GM18867 (cell line): ENCODE data around the gene RAD52.

ENCODE experiments used
- ATAC-seq: cut with Tn5 transposase; IDR thresholded peaks from one replicate; pipeline ENCODE4 v1.9.1; 2021; ENCODE audit warnings: mild to moderate bottlenecking, moderate library complexity; ENCODE audit not compliant: unreplicated experiment

Gene RAD52

DNA sequence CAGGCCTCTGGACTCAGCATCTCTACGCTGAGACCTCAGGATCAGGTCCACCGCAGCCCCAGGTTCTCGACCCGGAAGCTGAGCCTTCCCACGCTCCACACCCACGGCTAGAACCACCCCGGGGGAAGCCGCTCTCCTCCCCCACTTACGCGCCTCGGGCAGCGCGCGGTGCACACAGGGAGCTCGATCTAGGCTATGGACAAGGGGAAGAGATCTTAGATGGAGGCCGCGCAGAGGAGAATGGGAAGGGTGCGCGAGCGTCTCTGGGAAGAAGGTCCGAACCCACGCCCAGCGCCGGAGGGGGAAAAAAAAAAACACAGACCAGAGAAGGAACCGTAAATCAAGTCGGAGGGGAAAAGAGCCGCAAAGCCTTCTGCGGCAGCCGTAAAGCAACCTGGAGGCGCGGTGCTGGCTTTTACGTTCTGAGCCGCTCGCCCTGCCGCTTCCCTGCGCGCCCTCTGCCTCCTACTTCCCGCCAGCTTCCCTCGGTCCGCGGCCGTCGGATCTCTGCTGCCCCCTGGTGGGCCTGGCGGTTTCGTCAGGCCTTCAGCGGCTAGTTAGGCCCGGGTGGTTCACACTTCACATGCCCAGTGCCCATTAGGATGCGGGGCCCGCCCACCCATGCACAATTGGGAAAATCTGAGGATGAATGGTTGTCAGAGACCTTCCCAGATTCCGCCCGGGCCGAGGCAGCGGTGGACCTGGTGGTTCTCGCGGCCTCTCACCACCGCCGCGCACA lies at the start of gene RAD52:
RAD52 (minus strand) TSS at position 242 of the 739 bp plus-strand sequence. CDS start 16,636 bp downstream, outside the sequence.
- ATAC-seq, result peak; percentile 84

DNA sequence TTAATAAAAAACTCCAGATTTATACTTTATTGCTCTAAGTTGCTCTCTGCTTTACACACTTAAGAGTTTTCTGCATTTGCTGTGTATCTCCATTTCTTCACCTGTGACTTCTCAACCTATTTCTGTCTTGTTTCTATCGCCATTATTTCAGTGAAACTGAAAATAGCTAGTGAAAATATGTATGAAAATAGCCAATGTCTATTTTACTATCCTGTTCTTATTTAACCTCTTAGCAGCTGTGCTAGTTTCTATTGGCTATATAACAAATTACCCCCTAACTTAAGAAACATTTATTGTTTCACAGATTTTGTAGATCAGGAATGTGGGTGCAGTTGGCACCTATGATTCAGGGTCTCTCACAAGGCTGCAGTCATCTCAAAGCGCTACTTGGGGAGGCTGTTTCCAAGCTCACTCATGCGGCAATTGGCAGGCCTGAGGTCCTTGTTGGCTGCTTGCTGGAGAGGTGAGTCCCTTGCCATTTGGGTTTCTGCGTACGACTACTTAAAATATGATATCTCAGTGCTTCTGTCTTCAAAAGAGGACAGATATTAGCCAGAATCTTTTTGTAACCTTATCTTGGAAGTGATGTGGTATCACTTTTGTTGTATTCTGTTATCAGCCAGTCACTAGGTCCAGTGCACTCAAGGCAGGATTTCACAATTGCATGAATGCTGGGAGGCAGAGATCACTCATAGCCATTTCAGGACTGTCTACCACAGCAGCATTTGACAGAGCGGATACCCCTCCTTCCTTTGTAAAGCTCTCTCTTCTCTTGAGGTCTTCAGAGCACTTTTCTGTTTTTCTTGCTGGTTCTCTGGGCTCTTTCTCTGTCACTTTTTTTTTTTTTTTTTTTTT lies 48.8 kb upstream of the RAD52 start:
- ATAC-seq, result peak; percentile 81

DNA sequence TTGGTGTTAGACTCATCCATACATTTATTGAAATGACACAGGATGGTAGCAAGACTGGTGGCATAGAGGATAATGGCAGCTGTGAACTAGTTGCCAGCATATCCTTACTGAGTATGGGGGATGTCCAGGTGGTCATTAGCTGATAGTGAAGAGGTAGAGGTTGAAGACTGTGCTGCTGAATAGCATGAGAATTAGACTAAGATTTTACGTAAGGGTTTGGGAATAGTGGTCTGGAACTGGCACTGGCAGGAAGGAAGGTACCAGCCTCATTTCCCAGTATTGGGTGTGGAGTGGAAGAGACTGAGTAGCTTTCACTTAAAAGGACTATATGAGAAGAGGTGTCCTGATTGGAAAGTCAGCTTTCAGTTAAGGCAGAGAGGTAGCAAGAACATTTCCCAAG lies 48.0 kb upstream of the RAD52 start:
- ATAC-seq, result no peak

DNA sequence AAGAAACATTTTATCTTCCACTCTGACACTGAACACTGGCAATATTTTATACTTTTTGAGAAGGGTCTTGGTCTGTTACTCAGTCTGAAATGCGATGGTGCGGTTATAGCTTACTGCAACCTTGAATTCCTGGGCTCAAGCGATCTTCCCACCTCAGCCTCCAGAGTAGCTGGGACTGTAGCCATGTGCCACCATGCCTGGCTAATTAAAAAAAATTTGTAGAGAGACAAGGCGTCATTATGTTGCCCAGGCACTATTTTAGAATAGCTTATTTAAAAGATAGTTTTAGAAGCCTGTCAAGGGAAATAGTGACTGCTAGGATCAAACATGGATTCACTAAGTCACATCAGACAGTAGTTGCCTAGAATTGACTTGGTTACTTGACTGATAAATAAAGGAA lies 47.4 kb upstream of the RAD52 start:
- no peak for ATAC-seq

DNA sequence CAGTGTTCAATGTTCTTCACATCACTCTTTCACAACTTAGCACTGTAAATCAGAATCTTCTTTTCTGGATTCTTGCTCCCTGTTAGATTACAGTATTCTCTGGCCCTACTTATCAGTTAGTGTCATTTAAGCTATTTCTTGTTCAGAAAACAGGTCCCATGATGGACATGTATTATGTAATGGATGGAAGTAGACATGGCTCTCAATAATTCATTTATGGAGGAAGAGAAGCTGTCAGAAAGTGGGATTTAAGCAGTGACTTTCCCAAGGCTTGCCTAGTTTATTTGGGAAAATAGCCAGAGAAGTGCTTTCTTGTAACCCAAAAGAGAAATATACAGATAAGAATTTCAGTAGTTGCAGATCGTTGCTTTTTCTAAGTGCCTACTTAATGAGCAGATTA lies 43.2 kb upstream of the RAD52 start:
- ATAC-seq, result no peak

DNA sequence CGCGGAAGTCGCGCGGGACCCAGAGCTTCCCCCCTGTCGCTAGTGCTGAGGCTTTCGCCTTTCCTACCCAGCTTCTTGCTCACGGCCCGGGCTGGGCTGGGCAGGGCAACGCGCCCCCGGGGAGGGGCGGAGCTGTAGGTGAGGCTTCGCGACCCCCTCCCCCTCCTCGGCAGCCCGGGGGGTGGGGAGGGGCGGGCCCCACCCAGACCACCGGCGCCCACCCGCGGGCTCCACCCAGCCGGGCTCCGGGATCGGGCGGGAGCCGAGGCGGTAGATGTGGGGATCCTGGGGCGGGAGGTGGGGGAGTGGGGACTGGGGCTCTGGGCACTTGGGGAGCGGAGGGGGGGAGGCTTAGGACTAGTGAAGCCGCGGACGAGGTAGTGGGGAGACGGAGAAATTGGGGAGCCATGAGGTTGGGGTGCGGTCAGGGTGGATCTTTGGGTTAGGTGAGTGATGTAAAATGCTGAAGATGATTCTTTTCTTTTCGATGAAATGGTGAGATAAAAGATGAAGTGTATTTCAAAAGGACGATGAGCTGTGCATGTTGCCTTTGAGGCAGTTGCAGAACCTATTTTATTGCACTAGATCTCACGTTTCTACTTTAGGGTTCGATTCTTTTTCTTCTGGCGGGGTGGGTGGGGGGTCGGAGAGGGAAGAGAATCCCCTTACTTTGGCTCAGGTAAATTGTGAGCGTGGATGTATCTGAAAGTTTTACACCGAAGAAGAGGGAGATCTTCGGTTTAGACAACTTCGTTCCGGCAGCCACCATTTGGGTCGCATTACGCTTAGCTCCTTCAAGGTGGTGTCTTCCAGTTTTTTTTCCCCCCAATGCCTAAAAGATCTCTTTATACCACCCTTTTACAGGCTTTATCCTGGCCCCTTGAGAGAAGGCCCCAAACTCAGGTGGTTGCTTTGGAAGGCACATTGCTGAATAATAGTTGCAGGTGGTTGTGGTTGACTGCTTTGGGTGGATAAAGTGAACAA lies 42.1 kb upstream of the RAD52 start:
- ATAC-seq, result no peak

DNA sequence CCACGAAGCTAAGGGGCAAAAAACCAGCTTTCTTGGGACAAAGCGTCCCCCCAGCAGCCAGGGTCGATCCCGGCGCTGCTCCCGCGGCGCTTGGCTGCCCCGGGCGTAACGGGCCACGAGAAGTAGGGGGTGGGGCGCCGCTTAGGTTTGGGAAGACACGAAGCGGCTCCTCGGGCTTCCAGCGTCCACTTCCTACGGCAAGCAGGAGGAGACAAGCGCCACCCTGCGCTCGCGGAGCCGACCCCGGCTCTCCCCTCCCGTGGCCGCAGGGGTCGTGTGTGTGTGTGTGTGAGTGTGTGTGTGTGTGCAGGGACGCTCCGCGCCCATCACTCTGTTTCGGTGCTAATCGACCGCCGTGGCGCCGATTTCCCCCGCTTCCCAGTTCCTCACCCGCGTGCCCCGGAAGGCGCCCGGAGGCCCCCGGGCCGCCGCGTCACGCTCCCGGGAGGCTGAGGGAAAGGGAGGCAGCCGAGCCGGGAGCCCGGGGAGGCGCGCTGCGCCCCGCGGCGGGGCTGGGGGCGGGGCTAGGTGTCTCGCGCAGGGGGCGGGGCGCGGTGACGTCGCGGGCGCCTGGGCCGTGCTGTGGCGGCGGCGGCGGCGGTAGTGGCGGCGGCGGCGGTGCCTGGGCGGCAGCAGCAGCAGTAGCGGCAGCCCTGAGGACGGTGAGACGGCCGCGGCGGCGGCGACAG lies 41.3 kb upstream of the RAD52 start, which contains the start of gene ERC1:
ERC1 (plus strand) TSS at position 563 of the 689 bp plus-strand sequence. CDS start 36,681 bp downstream, outside the sequence.
- peak; percentile 86 for ATAC-seq

DNA sequence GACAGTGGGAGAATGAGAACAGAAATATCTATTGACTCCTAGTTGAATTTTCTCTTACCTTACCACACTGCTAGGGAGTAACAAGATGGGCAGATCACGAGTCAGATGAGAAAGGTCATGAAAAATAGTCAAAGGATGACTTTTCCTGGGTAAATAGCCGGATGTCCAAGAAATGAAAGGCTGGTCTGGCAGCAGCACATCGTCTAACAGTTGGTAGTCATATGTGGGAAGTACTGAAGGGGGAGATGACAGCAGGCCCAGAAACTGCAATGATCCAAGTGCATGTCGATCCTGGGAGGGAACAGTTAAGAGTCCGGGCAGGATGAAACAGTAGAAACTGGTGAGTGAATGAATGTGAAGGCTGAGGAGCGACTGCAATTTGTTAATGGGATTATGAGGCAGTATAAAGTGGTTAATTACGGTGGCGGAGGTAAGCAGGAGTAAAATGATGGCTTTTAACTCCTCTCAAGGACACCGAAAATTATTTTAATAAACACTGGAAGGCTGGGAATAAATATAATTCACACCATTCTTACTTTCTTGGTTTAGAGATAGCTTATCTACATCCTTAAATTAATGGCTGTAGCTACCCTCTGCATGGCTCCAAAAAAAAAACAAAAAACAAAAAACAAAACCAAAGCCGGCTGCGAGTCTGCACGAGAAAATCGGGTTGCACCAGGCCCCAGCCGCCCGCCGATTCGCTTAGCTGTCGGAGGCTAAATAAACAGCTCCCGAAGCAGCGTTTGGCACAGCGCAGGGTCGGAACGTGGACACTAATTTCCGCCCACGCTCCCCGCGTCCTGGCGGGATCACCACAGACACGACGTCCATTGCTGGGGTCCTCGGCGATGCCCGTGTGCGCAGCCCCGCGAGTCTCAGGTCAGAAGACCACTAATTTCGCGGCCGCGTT lies 40.5 kb upstream of the RAD52 start:
- ATAC-seq, result peak; percentile 11

DNA sequence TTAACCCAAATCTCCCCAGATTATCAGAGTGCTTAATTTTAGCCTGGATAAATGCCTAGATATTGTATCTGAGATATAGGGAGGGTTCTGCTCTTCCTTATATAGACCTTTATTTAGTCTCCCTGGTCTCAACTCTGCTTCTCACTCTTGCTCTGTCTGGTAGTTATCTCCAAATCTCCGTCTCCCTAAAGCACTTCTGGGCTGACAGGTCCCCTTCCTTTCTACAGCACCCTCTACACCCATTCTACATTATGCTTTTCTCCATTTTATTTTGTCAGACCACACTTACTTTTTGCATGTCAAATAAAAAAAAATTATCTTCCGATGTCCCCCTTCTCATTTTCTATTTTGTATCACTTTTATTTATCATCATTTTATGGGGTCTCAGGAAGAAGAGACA lies 39.6 kb upstream of the RAD52 start:
- no peak for ATAC-seq

DNA sequence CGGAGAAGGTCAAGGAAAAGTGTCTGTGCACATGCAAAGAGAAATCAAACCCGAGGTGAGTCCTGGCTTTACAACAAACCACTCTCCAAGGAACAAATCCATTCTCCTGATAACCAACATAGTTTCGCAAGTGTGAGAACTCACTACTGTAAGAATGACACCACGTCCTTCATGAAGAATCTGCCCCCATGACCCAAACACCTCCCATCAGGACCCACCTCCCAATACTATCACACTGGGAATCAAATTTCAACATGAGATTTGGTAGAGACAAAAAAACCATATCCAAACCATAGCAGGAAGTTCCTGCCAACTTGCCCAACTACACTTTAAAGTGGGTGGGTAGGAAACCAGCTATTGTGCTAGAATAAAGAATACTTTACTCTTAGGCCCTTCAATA lies 39.2 kb upstream of the RAD52 start:
- ATAC-seq, result no peak

DNA sequence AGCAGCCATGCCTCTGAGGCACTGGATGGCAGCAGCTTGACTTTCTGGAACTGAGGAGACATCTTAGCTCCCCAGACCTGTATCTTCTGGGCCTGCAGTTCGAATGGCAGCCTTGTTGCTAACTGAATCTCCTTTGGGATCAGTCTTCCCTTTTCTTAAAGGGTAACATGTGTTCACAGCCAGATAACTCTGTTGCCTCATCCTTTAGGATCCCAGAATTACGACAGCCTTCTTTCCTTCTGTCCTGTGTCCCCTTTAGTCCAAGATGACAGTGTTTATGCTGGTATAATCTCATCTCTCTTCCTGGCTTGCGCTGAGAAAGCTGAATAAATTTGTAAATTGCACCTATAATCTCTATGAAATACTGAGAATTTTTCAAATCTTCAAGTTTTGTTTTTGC lies 32.5 kb upstream of the RAD52 start:
- ATAC-seq, result no peak

DNA sequence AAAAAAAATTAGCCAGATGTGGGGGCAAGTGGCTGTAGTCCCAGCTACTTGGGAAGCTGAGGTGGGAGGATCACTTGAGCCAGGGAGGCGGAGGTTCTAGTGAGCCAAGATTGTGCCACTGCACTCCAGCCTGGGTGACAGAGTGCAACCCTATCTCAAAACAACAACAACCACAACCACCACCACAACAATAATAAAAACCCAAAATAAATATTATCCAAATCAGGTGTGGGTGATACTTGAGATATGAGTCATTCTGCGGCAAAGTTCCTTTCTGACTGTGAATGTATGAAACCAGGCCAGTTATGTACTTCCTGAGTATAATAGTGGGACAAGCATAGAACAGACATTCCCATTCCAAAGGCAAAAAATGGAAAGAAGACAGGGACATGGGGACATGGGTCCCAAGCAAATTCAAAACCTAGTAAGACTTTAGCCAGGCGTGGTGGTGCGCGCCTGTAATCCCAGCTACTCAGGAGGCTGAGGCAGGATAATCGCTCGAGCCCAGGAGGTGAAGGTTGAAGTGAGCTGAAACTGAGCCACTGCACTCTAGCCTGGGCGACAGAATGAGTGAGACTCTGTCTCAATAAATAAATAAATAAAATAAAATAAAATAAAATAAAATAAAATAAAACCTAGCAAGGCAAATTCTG lies 31.8 kb upstream of the RAD52 start:
- no peak for ATAC-seq

DNA sequence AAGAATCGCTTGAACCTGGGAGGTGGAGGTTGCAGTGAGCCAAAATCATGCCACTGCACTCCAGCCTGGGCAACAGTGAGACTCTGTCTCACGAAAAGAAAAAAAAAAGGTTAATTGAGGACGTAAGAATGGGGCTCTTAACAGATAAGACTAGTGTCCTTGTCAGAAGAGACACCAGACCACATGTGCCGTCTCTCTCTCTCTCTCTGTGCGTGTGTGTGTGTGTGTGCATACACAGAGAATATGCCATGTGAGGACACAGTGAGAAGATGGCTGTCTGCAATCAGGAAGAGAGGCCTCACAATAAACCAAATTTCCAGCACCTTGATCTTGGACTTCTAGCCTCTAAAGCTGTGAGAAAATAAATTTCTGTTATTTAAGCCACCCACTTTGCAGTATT lies 29.9 kb upstream of the RAD52 start:
- ATAC-seq, result no peak

DNA sequence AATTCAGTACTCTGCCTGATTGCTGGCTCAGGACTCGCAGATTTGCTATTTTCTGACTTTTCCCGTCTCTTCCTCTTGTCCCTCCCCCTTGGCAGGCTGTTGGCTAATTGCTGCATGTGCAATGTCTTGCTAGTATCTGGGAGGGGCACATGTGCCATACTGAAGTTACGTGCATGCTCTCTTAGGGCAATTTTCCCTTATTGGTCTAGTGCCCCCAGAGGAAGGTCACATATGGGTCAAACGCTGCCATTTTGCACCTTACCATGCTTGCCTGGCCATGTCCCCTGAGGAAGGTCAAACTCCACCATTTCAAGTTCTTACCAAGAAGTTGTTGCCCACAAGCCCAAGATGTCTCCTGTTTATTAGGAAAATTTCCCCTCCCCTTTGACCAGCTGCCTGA lies 27.7 kb upstream of the RAD52 start:
- no peak for ATAC-seq

DNA sequence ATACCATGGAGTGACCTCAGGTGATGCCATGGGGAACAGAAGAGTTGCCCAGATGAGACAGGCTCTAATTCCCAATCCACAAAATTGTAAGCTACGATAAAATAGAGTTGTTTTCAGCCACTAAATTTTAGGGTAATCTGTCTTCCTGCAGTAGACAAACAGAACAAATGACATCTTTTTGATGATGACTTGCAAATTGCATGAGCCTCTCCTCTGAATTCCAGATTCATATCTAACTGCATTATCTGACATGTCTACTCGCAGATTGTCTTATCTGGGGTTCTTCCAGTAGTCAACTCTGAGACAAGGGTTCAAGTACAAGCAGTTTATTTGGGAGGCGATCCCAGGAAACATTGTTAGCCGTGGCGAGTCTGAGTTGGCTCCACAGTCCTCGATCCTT lies 27.1 kb upstream of the RAD52 start:
- ATAC-seq, result no peak

DNA sequence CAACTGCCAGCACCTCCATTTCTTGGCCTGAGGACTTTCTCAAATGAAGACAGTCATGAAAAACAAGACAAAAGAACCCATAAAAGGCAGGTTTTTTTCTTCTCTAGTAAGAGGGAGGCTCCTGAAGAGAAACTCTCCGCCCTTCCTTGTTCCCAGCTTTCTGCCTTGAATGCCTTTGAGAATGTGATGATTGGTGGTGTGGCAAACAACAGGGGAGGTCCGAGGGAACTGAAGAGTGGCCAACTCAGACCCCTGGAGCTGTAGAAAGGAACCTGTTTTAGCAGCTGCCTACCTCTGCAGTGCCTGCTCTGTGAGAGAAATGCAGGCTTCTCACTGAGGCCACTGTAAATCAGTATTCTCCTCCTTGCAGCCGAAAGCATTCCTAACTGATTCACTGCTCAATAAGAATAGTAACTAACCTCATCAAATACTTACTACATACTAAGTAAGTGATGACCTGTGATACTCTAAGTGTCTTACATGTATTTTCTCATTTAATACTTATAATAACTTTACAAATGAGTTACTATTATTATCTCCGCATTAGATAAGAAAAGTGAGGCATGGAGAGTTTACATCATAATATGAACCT lies 24.9 kb upstream of the RAD52 start:
- ATAC-seq, result no peak

DNA sequence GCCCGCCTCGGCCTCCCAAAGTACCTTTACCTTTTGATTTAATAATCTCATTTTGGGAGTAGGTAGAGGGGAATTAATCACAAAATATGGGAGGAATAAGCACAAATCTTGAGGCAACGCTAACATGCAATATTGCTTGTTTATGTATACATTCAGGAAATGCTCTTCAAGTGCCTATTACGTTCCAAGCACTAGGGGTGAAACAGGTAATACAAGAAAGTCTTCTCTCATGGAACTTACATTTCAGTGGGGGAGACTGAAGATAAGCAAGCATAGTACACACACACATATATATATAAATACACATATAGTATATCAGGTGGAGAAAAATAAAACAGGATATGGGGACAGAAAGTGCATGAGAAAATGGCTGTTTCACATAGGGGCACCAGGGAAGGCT lies 22.5 kb upstream of the RAD52 start:
- ATAC-seq, result no peak

DNA sequence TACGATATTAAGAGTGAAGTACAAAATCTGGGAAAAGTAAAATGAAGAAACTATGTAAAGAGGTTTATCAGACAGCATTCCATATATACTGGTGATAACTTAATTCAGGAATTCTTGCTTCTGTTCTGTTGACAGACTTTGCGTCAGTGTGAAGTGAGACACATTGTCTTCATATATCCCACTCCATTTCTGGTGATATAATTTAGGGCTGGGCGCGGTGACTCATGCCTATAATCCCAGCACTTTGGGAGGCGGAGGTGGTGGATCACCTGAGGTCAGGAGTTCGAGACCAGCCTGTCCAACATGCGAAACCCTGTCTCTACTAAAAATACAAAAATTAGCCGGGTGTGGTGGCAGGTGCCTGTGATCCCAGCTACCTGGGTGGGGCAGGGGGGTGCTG lies 20.3 kb upstream of the RAD52 start:
- no peak for ATAC-seq
